Activated CD4-positive, alpha-beta T cell treated with anti-CD3 and anti-CD28 coated beads for 48 hours (primary cell): ENCODE results near the gene TRIP13.
"Not testable (repeated sequence)": the region's sequence is repeated elsewhere in the genome, so short reads cannot be mapped to it uniquely, and the experiment has no call there.

Source experiments
- DNase-seq: peaks from one replicate; pipeline ENCODE4 v3.0.0-alpha.2; 2020

The TRIP13 gene

GRCh38 chr5:892394-893136, at the start of gene TRIP13, which contains the start of gene BRD9:
Gene TRIP13, plus strand, starts transcription at chr5:892884. Its CDS starts 115 bp downstream, at chr5:892999.
Gene BRD9, minus strand, starts transcription at chr5:892801. Its CDS starts 144 bp downstream, at chr5:892657.
- peak; percentile 90 for DNase-seq

GRCh38 chr5:843371-843770, 49.3 kb upstream of the TRIP13 start:
- DNase-seq = not testable (repeated sequence)

- DNase-seq = not testable (repeated sequence)
Observed at GRCh38 chr5:843926-844325, 48.8 kb upstream of the TRIP13 start.

GRCh38 chr5:844426-844825, 48.3 kb upstream of the TRIP13 start:
- not testable (repeated sequence) for DNase-seq

- not testable (repeated sequence) for DNase-seq
Observed at GRCh38 chr5:845031-845675, 47.5 kb upstream of the TRIP13 start.

- not testable (repeated sequence) for DNase-seq
Observed at GRCh38 chr5:845676-846601, 46.7 kb upstream of the TRIP13 start.

- peak; percentile 62 for DNase-seq
Observed at GRCh38 chr5:846602-847091, 46.0 kb upstream of the TRIP13 start.

- DNase-seq = not testable (repeated sequence)
Observed at GRCh38 chr5:847212-847611, 45.5 kb upstream of the TRIP13 start.

GRCh38 chr5:847736-848135, 44.9 kb upstream of the TRIP13 start:
- not testable (repeated sequence) for DNase-seq

GRCh38 chr5:848671-849111, 44.0 kb upstream of the TRIP13 start:
- no peak for DNase-seq

- no peak for DNase-seq
Observed at GRCh38 chr5:849651-850301, 42.9 kb upstream of the TRIP13 start.

- DNase-seq = no peak
Observed at GRCh38 chr5:850511-851006, 42.1 kb upstream of the TRIP13 start, which contains the start of gene ZDHHC11. Gene ZDHHC11, minus strand, starts transcription at chr5:850986. Its CDS starts 384 bp downstream, at chr5:850602.

GRCh38 chr5:851076-851475, 41.6 kb upstream of the TRIP13 start:
- DNase-seq = no peak

GRCh38 chr5:851553-851952, 41.1 kb upstream of the TRIP13 start:
- no peak for DNase-seq

- no peak for DNase-seq
Observed at GRCh38 chr5:852018-852417, 40.7 kb upstream of the TRIP13 start.

- DNase-seq = no peak
Observed at GRCh38 chr5:852431-853401, 40.0 kb upstream of the TRIP13 start.

- not testable (repeated sequence) for DNase-seq
Observed at GRCh38 chr5:853416-854090, 39.1 kb upstream of the TRIP13 start.

- DNase-seq = no peak
Observed at GRCh38 chr5:854217-854616, 38.5 kb upstream of the TRIP13 start.

GRCh38 chr5:854966-855743, 37.5 kb upstream of the TRIP13 start:
- no peak for DNase-seq
